Neural progenitor cell (in vitro differentiated cells): ENCODE results near the gene KCNT1.

Source experiments
- CTCF ChIP-seq: fragments of 200-600 bp; sonication (generic); IDR thresholded peaks from 2 replicates; pipeline ENCODE4 v1.5.1; 2017; ENCODE audit warnings: antibody characterized with exemption, mild to moderate bottlenecking
- EZH2 ChIP-seq: fragments of 200-600 bp; sonication (generic); IDR thresholded peaks from 2 replicates; pipeline ENCODE4 v1.6.1; 2017; ENCODE audit warnings: antibody characterized with exemption, mild to moderate bottlenecking, moderate library complexity

GRCh38 chr9:135764731-135765130, 62.7 kb downstream of the KCNT1 start:
- TF ChIP-seq EZH2 (no peak), CTCF (no peak)
